ENCODE data around the gene KRTAP16-1.

Gene KRTAP16-1

GRCh38 chr17:41264599-41264998 lies 44.5 kb downstream of the KRTAP16-1 start:
- no peak overlapping the region for H3K4me3 ChIP-seq (ENCODE audit: low read depth, low read length)
- no peak for TF ChIP-seq CTCF (IDR thresholded peaks at IDR 0.05; ENCODE audit: insufficient read depth, low read depth, low read length, missing control alignments)
- DNase-seq (ENCODE audit: low read depth), result no peak

GRCh38 chr17:41263212-41263611 lies 45.9 kb downstream of the KRTAP16-1 start:
- no peak overlapping the region for H3K4me3 ChIP-seq (ENCODE audit: low read depth, low read length)
- no peak for TF ChIP-seq CTCF (IDR thresholded peaks at IDR 0.05; ENCODE audit: insufficient read depth, low read depth, low read length, missing control alignments)
- DNase-seq (ENCODE audit: low read depth), result no peak

- DNase-seq (ENCODE audit: low read depth), result no peak
- TF ChIP-seq CTCF (IDR thresholded peaks at IDR 0.05; ENCODE audit: insufficient read depth, low read depth, low read length, missing control alignments), result no peak
- H3K4me3 ChIP-seq (ENCODE audit: low read depth, low read length), result no peak overlapping the region
Observed at GRCh38 chr17:41258406-41258805, 50.7 kb downstream of the KRTAP16-1 start.
